ENCODE results near the gene GXYLT2.
"Not testable (repeated sequence)": the region's sequence is repeated elsewhere in the genome, so short reads cannot be mapped to it uniquely, and the experiment has no call there.

Gene GXYLT2

DNA sequence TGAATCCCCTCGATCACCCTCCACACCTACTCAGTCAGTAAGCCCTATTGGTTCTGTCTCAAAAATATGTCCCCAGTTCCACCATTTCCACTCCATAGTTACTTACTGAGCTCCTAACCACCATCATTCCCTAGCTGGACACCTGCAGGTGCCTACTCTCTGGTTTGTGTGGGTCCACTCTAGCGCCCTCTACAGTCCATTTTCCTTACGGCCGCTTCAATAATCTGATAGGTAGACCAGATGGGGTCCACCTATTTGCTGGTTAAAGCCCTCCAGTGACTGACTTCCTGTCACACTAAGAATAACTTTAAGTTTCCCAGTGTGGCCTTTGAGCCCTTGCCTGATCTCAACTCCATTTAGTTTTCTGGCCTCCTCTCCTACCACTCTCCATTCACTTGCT is 5.0 kb downstream of the GXYLT2 start:
- DNase-seq: no peak

DNA sequence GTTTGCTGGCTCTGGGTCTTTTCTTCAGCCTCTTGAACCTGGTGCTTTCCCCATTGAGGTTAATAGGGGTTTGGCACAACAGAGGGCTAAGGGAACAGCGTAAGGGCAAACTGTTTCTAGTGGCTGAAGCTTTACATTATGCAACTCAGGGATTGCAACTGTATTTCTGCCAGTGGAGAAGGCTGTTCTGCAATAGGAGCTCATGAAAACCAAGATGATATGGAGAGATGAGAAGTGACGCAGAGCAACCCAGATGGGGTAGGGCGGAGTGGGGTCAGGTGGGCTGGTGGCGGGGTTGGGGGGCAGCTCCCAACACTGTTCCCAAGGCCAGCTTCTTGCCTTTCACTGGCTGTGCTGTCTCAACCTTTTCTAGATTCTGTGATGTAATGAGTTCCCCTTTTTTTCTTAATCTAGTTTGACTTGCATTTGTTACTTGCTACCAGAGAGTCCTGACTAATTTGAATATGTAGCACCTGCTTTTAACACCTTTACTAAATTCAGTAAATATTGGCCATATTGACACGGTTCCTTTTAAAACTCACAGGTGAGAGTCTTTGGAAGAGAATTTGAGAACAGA is 7.2 kb downstream of the GXYLT2 start:
- DNase-seq: no peak

DNA sequence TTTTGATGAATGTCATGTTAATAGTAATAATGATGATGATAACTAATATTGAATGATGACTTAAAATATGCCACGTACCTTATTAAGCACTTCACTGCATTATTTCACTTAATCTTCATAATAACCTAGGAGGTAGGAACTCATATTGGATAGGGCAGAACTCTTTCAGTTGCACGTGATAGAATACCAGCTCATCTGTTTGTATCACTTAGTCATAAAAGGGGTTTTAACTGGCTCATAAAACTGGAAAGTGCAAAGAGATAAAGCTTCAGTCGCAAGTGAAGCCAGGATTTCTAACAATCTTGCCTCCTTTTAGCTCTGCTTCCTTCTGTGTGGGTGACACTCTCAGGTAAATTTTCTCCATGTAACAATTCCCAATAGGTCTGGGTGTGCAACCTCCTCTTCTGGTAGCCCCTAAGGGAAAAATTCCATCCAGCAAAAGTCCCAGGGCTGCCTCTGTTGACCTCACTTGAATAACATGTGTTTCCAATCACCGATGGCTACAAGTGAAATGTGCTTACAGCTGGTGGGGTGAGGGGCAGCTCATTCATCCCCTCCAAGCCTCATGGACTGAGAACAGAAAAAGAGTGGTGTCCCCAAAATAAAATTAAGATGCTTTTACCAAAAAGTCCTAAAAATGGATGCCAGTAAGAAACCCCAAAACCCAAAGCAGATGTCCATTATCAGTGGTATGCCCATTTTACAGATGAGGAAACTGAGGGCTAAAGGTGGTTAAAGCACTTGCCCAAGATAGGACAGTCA is 9.3 kb downstream of the GXYLT2 start:
- DNase-seq: no peak

DNA sequence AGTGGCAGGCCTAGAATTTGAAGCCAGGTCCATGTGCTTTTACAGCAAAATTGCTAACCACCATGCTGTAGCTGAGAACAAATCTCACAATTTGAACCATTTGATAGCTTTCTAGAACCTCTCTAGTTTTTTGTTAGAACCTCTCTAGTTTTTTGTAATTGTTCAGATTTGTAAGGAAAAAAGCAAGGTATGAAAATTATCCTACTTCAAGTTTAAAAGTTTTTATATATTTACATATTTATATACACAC is 9.8 kb downstream of the GXYLT2 start:
- DNase-seq: no peak

DNA sequence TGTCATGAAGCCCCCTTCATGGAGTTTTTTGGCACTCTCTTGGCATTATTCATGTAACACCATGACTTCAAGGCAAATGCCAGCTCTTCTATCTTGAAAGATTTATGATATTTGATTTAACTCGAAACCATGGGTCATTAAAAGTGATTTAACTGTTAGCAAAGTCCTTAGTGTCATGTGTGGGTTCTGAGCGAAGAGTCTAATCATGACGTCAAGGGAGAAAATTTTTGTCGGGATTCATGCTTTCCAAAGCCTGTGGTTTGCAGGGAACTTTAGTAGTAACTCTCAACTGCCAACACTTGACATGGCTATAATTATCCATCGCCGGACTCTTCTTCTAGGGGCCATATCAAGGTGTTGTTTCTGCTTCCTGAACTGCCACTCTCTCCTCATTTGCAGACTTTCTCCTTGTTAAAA is 11.5 kb downstream of the GXYLT2 start:
- DNase-seq: no peak

GRCh38 chr3:72900048-72900447 is 12.2 kb downstream of the GXYLT2 start:
- no peak for DNase-seq

DNA sequence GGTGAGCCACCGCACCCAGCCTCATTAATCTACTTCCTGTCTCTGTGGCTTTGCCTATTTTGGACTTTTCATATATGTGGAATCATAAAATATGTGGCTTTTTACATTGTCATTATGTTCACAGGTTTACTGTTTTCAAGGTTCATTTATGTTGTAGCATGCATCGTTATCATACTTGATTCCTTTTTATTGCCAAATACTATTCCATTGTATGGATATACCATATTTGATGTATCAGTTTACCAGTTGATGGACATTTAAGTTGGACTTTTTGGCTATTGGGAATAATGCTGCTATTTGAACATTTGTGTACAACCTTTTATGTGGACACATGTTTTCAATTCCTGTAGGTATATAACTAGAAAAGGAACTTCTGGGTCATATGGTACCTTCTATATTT is 14.0 kb downstream of the GXYLT2 start:
- DNase-seq: no peak

GRCh38 chr3:72903004-72903403 is 15.2 kb downstream of the GXYLT2 start:
- DNase-seq: no peak

DNA sequence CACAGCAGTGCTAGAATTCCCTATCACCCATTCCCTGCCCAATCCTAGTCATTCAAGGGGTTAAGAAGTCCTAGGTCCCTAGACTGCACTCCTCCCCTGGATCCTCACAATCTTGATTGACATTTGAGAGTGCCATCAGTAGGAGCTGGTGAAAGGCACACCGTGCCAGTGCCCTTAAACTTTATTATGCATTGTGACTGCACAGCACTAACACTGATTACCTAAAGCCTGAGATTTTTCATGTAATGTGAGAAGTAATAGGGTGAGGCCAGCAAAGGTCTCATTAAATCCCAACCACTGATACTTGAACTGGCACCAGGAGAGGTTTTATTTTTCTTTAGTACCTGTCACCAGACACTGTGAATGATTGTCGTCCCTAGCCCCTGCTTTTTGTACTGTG is 16.3 kb downstream of the GXYLT2 start:
- no peak for DNase-seq

DNA sequence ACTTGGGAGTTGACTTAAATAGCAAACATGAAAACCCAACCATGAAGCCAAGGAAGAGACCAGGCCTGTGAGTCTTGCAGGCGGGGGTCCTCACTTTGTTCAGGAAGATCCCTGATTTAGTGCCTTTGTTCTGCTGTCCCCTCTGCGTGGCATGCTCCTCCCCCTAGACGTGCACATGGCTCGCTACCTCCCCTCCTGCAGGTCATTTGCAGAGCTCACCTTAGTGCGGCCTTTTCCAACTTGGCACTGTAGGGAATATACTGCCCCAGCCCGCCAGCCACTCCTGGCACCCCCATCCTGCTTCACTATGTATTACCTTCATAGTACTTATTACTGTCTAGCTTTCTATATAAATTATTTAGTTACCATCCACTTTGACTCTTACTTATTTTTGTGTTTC is 18.3 kb downstream of the GXYLT2 start:
- DNase-seq: no peak

DNA sequence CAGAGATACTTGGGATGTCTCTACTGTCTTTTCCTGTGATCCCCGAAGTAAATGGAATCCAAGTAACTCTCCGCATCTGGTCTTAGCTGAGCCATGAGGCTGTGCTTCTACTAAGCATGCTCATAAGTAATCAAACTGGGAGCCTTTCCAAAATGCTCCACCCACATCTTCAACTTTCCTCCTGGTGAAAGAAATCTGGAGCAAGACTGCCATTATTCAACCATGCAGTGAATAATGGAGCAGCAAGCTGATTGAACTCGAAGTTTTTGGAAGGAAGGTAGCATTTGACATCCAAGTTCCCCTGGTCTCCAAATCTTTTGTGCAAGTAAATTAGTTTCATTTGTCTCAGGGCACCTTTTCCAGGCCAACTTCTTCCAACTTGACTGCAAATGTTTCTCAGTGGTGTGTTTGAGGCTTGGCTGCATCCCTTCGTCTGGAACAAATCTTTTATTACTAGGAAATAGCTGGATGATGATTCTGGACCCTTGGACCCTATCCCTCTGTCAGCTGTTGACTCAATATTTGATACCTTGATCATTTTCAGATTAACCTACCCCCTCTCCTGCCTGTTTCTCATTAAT is 19.4 kb downstream of the GXYLT2 start:
- no peak for DNase-seq

DNA sequence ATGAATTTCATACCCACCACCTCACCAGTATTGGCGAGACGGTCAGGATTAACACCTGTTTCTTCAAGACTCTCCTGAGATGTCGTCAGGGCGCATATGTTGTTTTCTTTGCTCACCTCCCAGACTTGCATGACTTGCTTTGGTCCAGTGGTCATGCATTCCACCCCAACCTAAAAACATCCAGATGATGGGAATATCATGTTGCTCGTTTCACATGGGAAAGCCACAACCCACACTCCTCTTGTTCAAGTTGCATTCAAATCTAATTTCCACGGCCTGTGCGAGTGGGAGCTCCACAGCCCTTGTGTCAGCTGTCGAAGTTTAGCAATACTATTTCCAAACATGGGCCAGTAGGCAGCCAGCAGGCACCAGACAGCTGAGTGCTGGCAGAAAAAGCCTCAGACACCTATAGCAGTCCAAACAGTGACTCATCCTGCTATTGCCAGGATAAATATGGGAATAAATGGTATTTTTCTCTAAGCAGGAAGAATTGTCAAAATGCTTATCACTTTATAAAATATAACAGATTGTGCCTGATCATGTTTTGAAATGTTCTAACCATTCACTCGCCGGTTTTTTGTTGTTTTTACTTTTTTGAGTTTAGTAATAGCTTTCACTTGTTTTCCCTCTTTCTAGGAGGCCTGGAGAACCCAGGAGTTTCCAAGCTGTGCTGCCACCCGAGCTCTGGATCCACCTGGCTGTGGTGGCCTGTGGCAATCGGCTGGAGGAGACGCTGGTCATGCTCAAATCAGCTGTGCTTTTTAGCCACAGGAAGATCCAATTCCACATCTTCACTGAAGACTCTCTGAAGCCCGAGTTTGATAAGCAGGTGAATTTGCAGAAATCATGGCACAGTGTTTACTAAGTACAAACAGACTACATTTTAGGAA is 20.1 kb downstream of the GXYLT2 start:
- DNase-seq: no peak

DNA sequence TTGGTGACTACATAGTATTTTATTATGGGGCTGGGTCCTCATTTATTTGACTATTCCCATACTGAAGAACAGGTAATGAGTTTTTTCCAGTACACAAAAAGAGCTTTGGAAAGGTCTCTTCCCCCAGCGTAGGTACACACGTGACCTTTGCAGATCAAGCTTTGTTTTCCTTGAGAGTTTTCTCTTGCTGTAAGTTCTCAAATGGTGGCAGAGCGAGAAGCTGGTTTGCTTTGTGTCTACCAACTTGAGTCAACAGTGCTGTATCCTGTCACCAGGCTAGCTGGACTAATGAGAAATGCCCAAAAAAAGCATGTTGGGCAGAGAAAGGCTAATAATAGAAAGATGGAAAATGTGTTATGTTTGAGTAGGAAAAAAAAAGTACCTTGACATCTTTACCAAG is 21.7 kb downstream of the GXYLT2 start:
- no peak for DNase-seq

GRCh38 chr3:72912532-72912931 is 24.7 kb downstream of the GXYLT2 start:
- DNase-seq: no peak

GRCh38 chr3:72914383-72914782 is 26.5 kb downstream of the GXYLT2 start:
- DNase-seq: no peak

GRCh38 chr3:72916250-72916649 is 28.4 kb downstream of the GXYLT2 start:
- DNase-seq: no peak

- no peak for DNase-seq
These were observed 31.7 kb downstream of the GXYLT2 start for GRCh38 chr3:72919520-72919919.

DNA sequence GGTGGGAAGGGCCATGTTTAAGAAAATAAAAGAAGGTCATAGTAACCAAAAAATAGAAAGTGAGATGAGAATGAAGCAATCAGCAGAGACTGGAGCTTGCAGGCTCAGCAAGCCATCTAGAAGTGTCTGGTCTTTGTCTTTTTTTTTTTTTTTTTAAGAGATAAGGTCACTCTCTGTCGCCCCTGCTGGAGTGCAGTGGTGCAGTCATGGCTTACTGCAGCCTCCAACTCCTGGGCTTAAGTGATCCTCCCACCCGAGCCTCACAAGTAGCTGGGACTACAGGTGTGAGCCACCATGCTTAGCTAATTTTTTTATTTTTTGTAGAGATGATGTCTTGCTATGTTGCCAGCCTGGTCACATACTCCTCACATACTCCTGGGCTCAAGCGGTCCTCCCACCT is 36.2 kb downstream of the GXYLT2 start:
- no peak for DNase-seq

- DNase-seq: not testable (repeated sequence)
These were observed 41.2 kb downstream of the GXYLT2 start for GRCh38 chr3:72928781-72929735.

- no peak for DNase-seq
These were observed 42.9 kb downstream of the GXYLT2 start for GRCh38 chr3:72930754-72931153.

DNA sequence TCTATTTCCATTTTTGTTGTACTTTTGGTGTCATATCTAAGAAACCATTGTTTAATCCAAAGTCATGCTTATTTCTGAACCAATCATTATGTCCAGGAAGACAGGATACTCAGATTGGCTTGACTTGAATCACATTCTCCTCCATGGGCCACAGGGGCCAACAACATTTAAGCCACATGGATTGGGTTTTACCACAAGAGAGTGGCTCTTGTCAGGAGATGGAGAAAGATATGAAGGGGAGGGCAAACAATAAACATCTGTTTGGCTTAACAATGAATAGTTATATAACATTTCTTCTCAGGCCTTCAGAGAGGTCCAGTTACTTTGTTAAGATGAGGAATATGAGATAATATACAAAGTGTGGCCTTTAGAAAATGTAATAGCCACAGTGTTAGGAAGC is 44.6 kb downstream of the GXYLT2 start:
- DNase-seq: no peak

DNA sequence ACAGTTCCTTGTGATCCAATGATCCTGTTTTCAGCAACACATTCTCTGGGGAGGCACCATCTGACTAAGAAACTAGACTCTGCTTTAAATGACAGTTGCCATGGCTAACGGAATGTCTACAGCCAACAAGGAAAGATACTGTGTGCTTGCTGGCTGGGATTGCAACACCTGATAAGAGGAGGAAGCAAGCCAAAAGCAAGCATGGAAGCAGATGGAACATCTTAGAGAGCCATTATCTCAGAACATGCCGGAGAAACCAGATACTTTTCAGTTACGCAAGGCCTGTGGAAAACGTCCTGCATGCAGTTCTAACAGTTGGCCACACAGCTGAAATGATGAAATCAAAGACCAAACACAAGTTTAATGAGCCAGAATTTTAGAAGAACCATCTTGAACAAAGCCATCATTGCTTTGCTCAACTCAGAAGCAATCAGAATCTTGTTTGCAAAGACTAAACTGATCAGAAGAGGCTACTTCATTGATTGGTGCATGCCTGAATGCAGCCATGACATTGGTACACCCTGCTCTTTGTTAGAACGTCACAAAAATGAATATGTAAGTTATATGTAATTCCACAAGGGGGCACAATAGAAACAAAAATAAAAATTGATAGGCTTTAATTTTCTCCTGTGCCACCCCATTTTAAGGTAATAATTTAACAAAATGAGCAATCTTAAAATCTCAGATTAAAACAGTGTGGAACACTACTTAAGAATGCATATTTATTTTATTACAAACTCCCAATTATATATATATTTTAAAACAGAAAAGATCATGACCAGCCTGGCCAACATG is 50.8 kb downstream of the GXYLT2 start:
- DNase-seq: peak; percentile 6

All from DMS79 (cell line).